GM23338 (cell line): ENCODE data around the gene LITAF.

Experiments used
- CREB1 ChIP-seq: fragments of 250-450 bp; sonication (Bioruptor Pico); IDR thresholded peaks from 2 replicates; pipeline ENCODE4 v1.5.0; 2020; ENCODE audit warnings: low read depth, mild to moderate bottlenecking, moderate library complexity
- TF ChIP-seq, protein P1 (sequence below), 2 experiments: fragments of 200-600 bp in 1 of 2; sonication (generic) in 1 of 2; conservative IDR thresholded peaks; 2 replicates each; pipeline versions ENCODE4 v1.5.1 to v1.6.1; 2016 to 2017; ENCODE audit warnings: antibody characterized with exemption in 2 of 2, low read depth in 2 of 2, mild to moderate bottlenecking in 2 of 2, moderate library complexity in 1 of 2
- TF ChIP-seq, protein P2 (sequence below): IDR thresholded peaks from one replicate; pipeline ENCODE4 v1.6.1; 2018; ENCODE audit warnings: antibody characterized with exemption; ENCODE audit not compliant: unreplicated experiment

DNA sequence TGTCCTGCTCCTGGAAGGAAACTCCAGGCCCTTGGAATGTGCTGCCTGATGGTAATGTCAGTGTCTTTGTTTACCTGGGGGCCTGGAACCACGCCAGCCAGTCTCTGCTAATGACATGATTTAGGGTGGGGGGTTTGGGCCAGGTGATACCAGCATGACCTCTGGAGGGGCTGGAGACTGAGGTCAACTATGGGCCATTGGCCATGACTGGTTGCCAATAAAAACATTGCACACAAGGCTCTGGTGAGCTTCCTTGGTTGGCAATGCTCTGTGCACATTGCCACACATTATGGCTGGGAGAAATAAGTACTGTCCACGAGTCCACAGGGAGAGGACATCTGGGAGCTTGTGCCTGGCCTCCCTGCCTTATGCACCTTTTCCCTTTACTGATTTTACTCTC lies 52.5 kb downstream of the LITAF start:
- TF ChIP-seq, protein P1, sequence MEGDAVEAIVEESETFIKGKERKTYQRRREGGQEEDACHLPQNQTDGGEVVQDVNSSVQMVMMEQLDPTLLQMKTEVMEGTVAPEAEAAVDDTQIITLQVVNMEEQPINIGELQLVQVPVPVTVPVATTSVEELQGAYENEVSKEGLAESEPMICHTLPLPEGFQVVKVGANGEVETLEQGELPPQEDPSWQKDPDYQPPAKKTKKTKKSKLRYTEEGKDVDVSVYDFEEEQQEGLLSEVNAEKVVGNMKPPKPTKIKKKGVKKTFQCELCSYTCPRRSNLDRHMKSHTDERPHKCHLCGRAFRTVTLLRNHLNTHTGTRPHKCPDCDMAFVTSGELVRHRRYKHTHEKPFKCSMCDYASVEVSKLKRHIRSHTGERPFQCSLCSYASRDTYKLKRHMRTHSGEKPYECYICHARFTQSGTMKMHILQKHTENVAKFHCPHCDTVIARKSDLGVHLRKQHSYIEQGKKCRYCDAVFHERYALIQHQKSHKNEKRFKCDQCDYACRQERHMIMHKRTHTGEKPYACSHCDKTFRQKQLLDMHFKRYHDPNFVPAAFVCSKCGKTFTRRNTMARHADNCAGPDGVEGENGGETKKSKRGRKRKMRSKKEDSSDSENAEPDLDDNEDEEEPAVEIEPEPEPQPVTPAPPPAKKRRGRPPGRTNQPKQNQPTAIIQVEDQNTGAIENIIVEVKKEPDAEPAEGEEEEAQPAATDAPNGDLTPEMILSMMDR (conservative IDR thresholded peaks at IDR 0.05; ENCODE audit: low read depth in 2 of 2), result no peak
- TF ChIP-seq, protein P2, sequence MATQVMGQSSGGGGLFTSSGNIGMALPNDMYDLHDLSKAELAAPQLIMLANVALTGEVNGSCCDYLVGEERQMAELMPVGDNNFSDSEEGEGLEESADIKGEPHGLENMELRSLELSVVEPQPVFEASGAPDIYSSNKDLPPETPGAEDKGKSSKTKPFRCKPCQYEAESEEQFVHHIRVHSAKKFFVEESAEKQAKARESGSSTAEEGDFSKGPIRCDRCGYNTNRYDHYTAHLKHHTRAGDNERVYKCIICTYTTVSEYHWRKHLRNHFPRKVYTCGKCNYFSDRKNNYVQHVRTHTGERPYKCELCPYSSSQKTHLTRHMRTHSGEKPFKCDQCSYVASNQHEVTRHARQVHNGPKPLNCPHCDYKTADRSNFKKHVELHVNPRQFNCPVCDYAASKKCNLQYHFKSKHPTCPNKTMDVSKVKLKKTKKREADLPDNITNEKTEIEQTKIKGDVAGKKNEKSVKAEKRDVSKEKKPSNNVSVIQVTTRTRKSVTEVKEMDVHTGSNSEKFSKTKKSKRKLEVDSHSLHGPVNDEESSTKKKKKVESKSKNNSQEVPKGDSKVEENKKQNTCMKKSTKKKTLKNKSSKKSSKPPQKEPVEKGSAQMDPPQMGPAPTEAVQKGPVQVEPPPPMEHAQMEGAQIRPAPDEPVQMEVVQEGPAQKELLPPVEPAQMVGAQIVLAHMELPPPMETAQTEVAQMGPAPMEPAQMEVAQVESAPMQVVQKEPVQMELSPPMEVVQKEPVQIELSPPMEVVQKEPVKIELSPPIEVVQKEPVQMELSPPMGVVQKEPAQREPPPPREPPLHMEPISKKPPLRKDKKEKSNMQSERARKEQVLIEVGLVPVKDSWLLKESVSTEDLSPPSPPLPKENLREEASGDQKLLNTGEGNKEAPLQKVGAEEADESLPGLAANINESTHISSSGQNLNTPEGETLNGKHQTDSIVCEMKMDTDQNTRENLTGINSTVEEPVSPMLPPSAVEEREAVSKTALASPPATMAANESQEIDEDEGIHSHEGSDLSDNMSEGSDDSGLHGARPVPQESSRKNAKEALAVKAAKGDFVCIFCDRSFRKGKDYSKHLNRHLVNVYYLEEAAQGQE, result no peak
- TF ChIP-seq CREB1 (CRISPR knock-in tag), result no peak
